GM23338 (cell line): ENCODE data around the gene SLC9A4. TPM values are rescaled to one million over a fixed set of nuclear protein-coding genes. Genes with fewer than 3 reads are reported as not detected.

ENCODE experiments used
- ATAC-seq: fragments of 200-7000 bp; cut with Tn5 transposase; 3 replicates; pipeline ENCODE4 v1.9.1; 2020
- DNase-seq: peaks from one replicate; pipeline ENCODE4 v3.0.0-alpha.2; 2015; ENCODE audit warnings: low spot score
- H2AFZ ChIP-seq: fragments of 200-600 bp; sonication (generic); 2 replicates; pipeline ENCODE4 v1.8.0; 2016; ENCODE audit warnings: antibody characterized with exemption, mild to moderate bottlenecking, moderate library complexity
- H3F3A ChIP-seq: fragments of 200-600 bp; sonication (generic); replicated peaks from 2 replicates; pipeline ENCODE4 v1.8.0; 2017; ENCODE audit warnings: antibody characterized with exemption, mixed run types, low read depth
- H3K27ac ChIP-seq: fragments of 200-600 bp; sonication (generic); 2 replicates; pipeline ENCODE4 v1.6.1; 2016; ENCODE audit warnings: low read depth
- H3K27me3 ChIP-seq: fragments of 200-600 bp; sonication (generic); 2 replicates; pipeline ENCODE4 v1.8.0; 2016; ENCODE audit warnings: mild to moderate bottlenecking, mixed run types, moderate library complexity; ENCODE audit not compliant: insufficient read depth
- H3K36me3 ChIP-seq: fragments of 200-600 bp; sonication (generic); 2 replicates; pipeline ENCODE4 v1.8.0; 2016; ENCODE audit warnings: mild to moderate bottlenecking; ENCODE audit not compliant: insufficient read depth
- H3K4me1 ChIP-seq: fragments of 200-600 bp; sonication (generic); 2 replicates; pipeline ENCODE4 v1.8.0; 2016; ENCODE audit warnings: mild to moderate bottlenecking, moderate library complexity; ENCODE audit not compliant: insufficient read depth
- H3K4me2 ChIP-seq: fragments of 200-600 bp; sonication (generic); 2 replicates; pipeline ENCODE4 v1.7.1; 2017; ENCODE audit warnings: mixed run types
- H3K4me3 ChIP-seq: fragments of 200-600 bp; sonication (generic); 2 replicates; pipeline ENCODE4 v1.6.1; 2016; ENCODE audit warnings: mixed run types
- H3K79me2 ChIP-seq: fragments of 200-600 bp; sonication (generic); replicated peaks from 2 replicates; pipeline ENCODE4 v1.8.0; 2017; ENCODE audit warnings: mild to moderate bottlenecking; ENCODE audit not compliant: insufficient read depth
- H3K9me2 ChIP-seq: fragments of 200-600 bp; sonication (generic); 2 replicates; pipeline ENCODE4 v1.8.0; 2017; ENCODE audit not compliant: insufficient read depth
- H4K20me1 ChIP-seq: fragments of 200-600 bp; sonication (generic); replicated peaks from 2 replicates; pipeline ENCODE4 v1.8.0; 2017; ENCODE audit warnings: mild to moderate bottlenecking; ENCODE audit not compliant: insufficient read depth
- H3K27ac Mint-ChIP-seq: 2 replicates; pipeline ENCODE4 v1.8.0; 2020; ENCODE audit warnings: inconsistent platforms, mild to moderate bottlenecking, moderate library complexity, mixed read lengths
- H3K27me3 Mint-ChIP-seq: 3 replicates; pipeline ENCODE4 v1.8.0; 2022; ENCODE audit warnings: low read depth, mild to moderate bottlenecking, moderate library complexity, mixed read lengths, inconsistent platforms; ENCODE audit not compliant: insufficient read depth, poor library complexity
- H3K36me3 Mint-ChIP-seq: 3 replicates; pipeline ENCODE4 v1.8.0; 2021; ENCODE audit warnings: low read depth, mild to moderate bottlenecking, inconsistent platforms, moderate library complexity, mixed read lengths
- H3K4me1 Mint-ChIP-seq: 3 replicates; pipeline ENCODE4 v1.8.0; 2020; ENCODE audit warnings: mild to moderate bottlenecking, inconsistent platforms, mixed read lengths
- H3K4me3 Mint-ChIP-seq: 3 replicates; pipeline ENCODE4 v1.8.0; 2021; ENCODE audit warnings: moderate library complexity, mild to moderate bottlenecking, inconsistent platforms, mixed read lengths
- H3K9me3 Mint-ChIP-seq: 3 replicates; pipeline ENCODE4 v1.8.0; 2020; ENCODE audit warnings: moderate library complexity, mild to moderate bottlenecking, inconsistent platforms, mixed read lengths
- CREB1 ChIP-seq: fragments of 250-450 bp; sonication (Bioruptor Pico); IDR thresholded peaks from 2 replicates; pipeline ENCODE4 v1.5.0; 2020; ENCODE audit warnings: low read depth, mild to moderate bottlenecking, moderate library complexity
- CTCF ChIP-seq, 2 experiments: fragments of 200-600 bp in 1 of 2; sonication (generic) in 1 of 2; conservative IDR thresholded peaks; 2 replicates each; pipeline versions ENCODE4 v1.5.1 to v1.6.1; 2016 to 2017; ENCODE audit warnings: antibody characterized with exemption in 2 of 2, low read depth in 2 of 2, mild to moderate bottlenecking in 2 of 2, moderate library complexity in 1 of 2
- ETS1 ChIP-seq: IDR thresholded peaks from 2 replicates; pipeline ENCODE4 v1.6.1; 2016; ENCODE audit warnings: antibody characterized with exemption
- EZH2 ChIP-seq: fragments of 200-600 bp; sonication (generic); IDR thresholded peaks from one replicate; pipeline ENCODE4 v1.8.0; 2017; ENCODE audit warnings: antibody characterized with exemption, mild to moderate bottlenecking, low read depth; ENCODE audit not compliant: unreplicated experiment
- EZH2phosphoT487 ChIP-seq: fragments of 200-600 bp; sonication (generic); IDR thresholded peaks from one replicate; pipeline ENCODE4 v1.8.1; 2018; ENCODE audit warnings: antibody characterized with exemption; ENCODE audit not compliant: unreplicated experiment
- JUNB ChIP-seq: IDR thresholded peaks from one replicate; pipeline ENCODE4 v1.6.1; 2016; ENCODE audit warnings: antibody characterized with exemption; ENCODE audit not compliant: unreplicated experiment
- NANOG ChIP-seq: IDR thresholded peaks from 2 replicates; pipeline ENCODE4 v1.6.1; 2016; ENCODE audit warnings: antibody characterized with exemption, borderline replicate concordance
- POLR2AphosphoS5 ChIP-seq: IDR thresholded peaks from 2 replicates; pipeline ENCODE4 v1.6.1; 2016; ENCODE audit warnings: antibody characterized with exemption, low read depth
- STAT1 ChIP-seq: IDR thresholded peaks from one replicate; pipeline ENCODE4 v1.6.1; 2016; ENCODE audit warnings: antibody characterized with exemption; ENCODE audit not compliant: unreplicated experiment
- ZNF114 ChIP-seq: fragments of 250-450 bp; sonication (Bioruptor Pico); IDR thresholded peaks from 2 replicates; pipeline ENCODE4 v1.5.0; 2020; ENCODE audit warnings: mild to moderate bottlenecking, moderate library complexity
- polyA plus RNA-seq: library from polyadenylated mRNA; unstranded; fragments of >200 nt; fragmentation: Nextera tagmentation; extraction: Ambion mirVana; gene quantifications from 2 replicates; pipeline ENCODE4 v1.2.1, GENCODE V29; 2016
- total RNA-seq: library from RNA; depleted of rRNA; stranded (reverse); fragments of >200 nt; shearing (Covaris generic); gene quantifications from 2 replicates; pipeline ENCODE4 v1.2.3, GENCODE V29; 2014
- TF ChIP-seq, protein P1 (sequence below): IDR thresholded peaks from one replicate; pipeline ENCODE4 v1.6.1; 2018; ENCODE audit warnings: antibody characterized with exemption; ENCODE audit not compliant: unreplicated experiment
- TF ChIP-seq, protein P2 (sequence below): fragments of 250-450 bp; sonication (Bioruptor Pico); IDR thresholded peaks from 2 replicates; pipeline ENCODE4 v1.5.0; 2020; ENCODE audit warnings: mild to moderate bottlenecking, moderate library complexity

The SLC9A4 gene
- total and polyA plus RNA-seq, 2 experiments from 2014 or later: not detected

DNA sequence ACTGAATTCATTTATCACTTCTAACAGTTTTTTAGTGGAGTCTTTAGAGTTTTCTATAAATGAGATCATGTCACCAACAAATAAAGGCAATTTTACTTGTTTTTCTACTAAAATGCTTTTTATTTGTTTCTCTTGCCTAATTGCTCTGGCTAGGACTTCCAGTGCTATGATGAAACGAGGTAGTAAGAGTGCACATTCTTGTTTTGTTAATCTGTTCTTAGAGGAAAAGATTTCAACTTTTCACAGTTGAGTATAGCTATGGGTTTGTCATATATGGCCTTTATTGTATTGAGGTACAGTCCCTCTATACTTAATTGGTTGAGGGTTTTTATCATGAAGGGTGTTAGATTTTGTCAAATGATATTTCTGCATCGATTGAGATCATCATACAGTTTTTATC, 44.5 kb upstream of the SLC9A4 start:
- H3K27me3 ChIP-seq: no peaks in the 10 kb centered on the region
- no peaks in the 10 kb centered on the region for H3K36me3 Mint-ChIP-seq
- no peaks in the 10 kb centered on the region for H3K27me3 Mint-ChIP-seq
- no peaks in the 10 kb centered on the region for H4K20me1 ChIP-seq
- H3K4me2 ChIP-seq: no peak overlapping the region
- H3K27ac Mint-ChIP-seq: no peak overlapping the region
- H3K9me2 ChIP-seq: 0 out of 2 replicates have a peak, but pooled peaks cover 3% of the 10 kb centered on the region
- no peak overlapping the region for H3K27ac ChIP-seq
- H3K4me3 ChIP-seq: no peak overlapping the region
- H3K9me3 Mint-ChIP-seq: no peaks in the 10 kb centered on the region
- ATAC-seq (no peak), DNase-seq (no peak)
- H3K36me3 ChIP-seq: no peaks in the 10 kb centered on the region
- H2AFZ ChIP-seq: no peak overlapping the region
- no peak for TF ChIP-seq CREB1 (CRISPR knock-in tag)
- TF ChIP-seq, protein P1, sequence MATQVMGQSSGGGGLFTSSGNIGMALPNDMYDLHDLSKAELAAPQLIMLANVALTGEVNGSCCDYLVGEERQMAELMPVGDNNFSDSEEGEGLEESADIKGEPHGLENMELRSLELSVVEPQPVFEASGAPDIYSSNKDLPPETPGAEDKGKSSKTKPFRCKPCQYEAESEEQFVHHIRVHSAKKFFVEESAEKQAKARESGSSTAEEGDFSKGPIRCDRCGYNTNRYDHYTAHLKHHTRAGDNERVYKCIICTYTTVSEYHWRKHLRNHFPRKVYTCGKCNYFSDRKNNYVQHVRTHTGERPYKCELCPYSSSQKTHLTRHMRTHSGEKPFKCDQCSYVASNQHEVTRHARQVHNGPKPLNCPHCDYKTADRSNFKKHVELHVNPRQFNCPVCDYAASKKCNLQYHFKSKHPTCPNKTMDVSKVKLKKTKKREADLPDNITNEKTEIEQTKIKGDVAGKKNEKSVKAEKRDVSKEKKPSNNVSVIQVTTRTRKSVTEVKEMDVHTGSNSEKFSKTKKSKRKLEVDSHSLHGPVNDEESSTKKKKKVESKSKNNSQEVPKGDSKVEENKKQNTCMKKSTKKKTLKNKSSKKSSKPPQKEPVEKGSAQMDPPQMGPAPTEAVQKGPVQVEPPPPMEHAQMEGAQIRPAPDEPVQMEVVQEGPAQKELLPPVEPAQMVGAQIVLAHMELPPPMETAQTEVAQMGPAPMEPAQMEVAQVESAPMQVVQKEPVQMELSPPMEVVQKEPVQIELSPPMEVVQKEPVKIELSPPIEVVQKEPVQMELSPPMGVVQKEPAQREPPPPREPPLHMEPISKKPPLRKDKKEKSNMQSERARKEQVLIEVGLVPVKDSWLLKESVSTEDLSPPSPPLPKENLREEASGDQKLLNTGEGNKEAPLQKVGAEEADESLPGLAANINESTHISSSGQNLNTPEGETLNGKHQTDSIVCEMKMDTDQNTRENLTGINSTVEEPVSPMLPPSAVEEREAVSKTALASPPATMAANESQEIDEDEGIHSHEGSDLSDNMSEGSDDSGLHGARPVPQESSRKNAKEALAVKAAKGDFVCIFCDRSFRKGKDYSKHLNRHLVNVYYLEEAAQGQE: no peak
- no peak for TF ChIP-seq EZH2
- no peak for TF ChIP-seq ZNF114
- TF ChIP-seq NANOG: no peak
- TF ChIP-seq ETS1: no peak
- no peak for TF ChIP-seq CTCF (conservative IDR thresholded peaks at IDR 0.05; ENCODE audit: low read depth in 2 of 2)
- TF ChIP-seq, protein P2, sequence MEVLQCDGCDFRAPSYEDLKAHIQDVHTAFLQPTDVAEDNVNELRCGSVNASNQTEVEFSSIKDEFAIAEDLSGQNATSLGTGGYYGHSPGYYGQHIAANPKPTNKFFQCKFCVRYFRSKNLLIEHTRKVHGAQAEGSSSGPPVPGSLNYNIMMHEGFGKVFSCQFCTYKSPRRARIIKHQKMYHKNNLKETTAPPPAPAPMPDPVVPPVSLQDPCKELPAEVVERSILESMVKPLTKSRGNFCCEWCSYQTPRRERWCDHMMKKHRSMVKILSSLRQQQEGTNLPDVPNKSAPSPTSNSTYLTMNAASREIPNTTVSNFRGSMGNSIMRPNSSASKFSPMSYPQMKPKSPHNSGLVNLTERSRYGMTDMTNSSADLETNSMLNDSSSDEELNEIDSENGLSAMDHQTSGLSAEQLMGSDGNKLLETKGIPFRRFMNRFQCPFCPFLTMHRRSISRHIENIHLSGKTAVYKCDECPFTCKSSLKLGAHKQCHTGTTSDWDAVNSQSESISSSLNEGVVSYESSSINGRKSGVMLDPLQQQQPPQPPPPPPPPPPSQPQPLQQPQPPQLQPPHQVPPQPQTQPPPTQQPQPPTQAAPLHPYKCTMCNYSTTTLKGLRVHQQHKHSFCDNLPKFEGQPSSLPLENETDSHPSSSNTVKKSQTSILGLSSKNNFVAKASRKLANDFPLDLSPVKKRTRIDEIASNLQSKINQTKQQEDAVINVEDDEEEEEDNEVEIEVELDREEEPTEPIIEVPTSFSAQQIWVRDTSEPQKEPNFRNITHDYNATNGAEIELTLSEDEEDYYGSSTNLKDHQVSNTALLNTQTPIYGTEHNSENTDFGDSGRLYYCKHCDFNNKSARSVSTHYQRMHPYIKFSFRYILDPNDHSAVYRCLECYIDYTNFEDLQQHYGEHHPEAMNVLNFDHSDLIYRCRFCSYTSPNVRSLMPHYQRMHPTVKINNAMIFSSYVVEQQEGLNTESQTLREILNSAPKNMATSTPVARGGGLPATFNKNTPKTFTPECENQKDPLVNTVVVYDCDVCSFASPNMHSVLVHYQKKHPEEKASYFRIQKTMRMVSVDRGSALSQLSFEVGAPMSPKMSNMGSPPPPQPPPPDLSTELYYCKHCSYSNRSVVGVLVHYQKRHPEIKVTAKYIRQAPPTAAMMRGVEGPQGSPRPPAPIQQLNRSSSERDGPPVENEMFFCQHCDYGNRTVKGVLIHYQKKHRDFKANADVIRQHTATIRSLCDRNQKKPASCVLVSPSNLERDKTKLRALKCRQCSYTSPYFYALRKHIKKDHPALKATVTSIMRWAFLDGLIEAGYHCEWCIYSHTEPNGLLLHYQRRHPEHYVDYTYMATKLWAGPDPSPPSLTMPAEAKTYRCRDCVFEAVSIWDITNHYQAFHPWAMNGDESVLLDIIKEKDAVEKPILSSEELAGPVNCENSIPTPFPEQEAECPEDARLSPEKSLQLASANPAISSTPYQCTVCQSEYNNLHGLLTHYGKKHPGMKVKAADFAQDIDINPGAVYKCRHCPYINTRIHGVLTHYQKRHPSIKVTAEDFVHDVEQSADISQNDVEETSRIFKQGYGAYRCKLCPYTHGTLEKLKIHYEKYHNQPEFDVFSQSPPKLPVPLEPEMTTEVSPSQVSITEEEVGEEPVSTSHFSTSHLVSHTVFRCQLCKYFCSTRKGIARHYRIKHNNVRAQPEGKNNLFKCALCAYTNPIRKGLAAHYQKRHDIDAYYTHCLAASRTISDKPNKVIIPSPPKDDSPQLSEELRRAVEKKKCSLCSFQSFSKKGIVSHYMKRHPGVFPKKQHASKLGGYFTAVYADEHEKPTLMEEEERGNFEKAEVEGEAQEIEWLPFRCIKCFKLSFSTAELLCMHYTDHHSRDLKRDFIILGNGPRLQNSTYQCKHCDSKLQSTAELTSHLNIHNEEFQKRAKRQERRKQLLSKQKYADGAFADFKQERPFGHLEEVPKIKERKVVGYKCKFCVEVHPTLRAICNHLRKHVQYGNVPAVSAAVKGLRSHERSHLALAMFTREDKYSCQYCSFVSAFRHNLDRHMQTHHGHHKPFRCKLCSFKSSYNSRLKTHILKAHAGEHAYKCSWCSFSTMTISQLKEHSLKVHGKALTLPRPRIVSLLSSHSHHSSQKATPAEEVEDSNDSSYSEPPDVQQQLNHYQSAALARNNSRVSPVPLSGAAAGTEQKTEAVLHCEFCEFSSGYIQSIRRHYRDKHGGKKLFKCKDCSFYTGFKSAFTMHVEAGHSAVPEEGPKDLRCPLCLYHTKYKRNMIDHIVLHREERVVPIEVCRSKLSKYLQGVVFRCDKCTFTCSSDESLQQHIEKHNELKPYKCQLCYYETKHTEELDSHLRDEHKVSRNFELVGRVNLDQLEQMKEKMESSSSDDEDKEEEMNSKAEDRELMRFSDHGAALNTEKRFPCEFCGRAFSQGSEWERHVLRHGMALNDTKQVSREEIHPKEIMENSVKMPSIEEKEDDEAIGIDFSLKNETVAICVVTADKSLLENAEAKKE (CRISPR knock-in tag): no peak
- TF ChIP-seq POLR2AphosphoS5: no peak
- no peak for TF ChIP-seq EZH2phosphoT487
- TF ChIP-seq STAT1: no peak
- no peak for TF ChIP-seq JUNB
- H3K4me1 ChIP-seq: no peaks in the 10 kb centered on the region
- no peaks in the 10 kb centered on the region for H3K79me2 ChIP-seq
- H3K4me3 Mint-ChIP-seq: no peak overlapping the region
- no peaks in the 10 kb centered on the region for H3K4me1 Mint-ChIP-seq
- no peaks in the 10 kb centered on the region for H3F3A ChIP-seq
